ENCODE results near the gene L3MBTL2. TPM values are rescaled to one million over a fixed set of nuclear protein-coding genes. Genes with fewer than 3 reads are reported as not detected.
"Not testable (repeated sequence)": the region's sequence is repeated elsewhere in the genome, so short reads cannot be mapped to it uniquely, and the experiment has no call there.

The L3MBTL2 gene
- total RNA-seq, 1 experiment from 2014 or later, result 22.3 TPM

DNA sequence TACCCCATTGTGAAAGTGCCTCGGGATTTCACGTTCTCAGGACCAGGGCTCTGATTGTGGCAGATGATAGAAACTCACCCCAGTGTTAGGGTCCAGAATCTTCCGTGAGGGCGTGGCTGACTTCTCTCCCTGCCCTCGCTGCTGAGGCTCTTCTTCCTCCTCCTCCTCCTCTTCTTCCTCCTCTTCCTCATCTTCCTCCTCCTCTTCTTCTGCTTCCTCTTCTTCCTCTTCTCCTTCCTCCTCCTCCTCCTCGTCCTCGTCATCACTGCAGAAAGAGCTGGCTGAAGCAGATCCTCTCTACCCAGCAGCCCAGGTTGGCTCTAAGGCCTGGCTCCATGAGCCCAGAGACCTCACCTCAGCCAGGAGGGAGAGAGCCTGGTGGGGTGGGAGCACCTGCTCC lies 49.1 kb downstream of the L3MBTL2 start:
- ChIA-PET CTCF (interaction anchor here (0.7 kb wide), 1 partner anchor 95 kb away, joined by 5 read pairs; no protein-coding TSS in a partner anchor), POLR2A (ENCODE audit: unreplicated experiment) (interaction anchor here (0.6 kb wide), 1 partner anchor 320 kb away, joined by 6 read pairs; no protein-coding TSS in a partner anchor)
- H3K9me3 ChIP-seq (ENCODE audit: insufficient read depth, low read depth), result no peaks in the 10 kb centered on the region
- peaks cover 22% of the 10 kb centered on the region for H3K4me1 ChIP-seq (replicated peaks; ENCODE audit: insufficient read depth)
- H3K27me3 ChIP-seq (ENCODE audit: insufficient read depth, low read depth), result no peaks in the 10 kb centered on the region
- no peak overlapping the region for H2AFZ ChIP-seq
- H3K27ac ChIP-seq, result no peak overlapping the region
- peaks cover 62% of the 10 kb centered on the region for H3K36me3 ChIP-seq (ENCODE audit: low read depth)
- no peak overlapping the region for H3K4me2 ChIP-seq
- H3K9me2 ChIP-seq (ENCODE audit: insufficient read depth), result no peaks in the 10 kb centered on the region
- no peak for DNase-seq
- BruUV-seq (replicated peaks), result no TSS peak
- H3K79me2 ChIP-seq (ENCODE audit: low read depth), result 0 out of 2 replicates have a peak, but pooled peaks cover 7% of the 10 kb centered on the region
- TF ChIP-seq, protein P1, sequence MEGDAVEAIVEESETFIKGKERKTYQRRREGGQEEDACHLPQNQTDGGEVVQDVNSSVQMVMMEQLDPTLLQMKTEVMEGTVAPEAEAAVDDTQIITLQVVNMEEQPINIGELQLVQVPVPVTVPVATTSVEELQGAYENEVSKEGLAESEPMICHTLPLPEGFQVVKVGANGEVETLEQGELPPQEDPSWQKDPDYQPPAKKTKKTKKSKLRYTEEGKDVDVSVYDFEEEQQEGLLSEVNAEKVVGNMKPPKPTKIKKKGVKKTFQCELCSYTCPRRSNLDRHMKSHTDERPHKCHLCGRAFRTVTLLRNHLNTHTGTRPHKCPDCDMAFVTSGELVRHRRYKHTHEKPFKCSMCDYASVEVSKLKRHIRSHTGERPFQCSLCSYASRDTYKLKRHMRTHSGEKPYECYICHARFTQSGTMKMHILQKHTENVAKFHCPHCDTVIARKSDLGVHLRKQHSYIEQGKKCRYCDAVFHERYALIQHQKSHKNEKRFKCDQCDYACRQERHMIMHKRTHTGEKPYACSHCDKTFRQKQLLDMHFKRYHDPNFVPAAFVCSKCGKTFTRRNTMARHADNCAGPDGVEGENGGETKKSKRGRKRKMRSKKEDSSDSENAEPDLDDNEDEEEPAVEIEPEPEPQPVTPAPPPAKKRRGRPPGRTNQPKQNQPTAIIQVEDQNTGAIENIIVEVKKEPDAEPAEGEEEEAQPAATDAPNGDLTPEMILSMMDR (conservative IDR thresholded peaks at IDR 0.05), result no peak
- TF ChIP-seq EZH2 (IDR thresholded peaks at IDR 0.05; ENCODE audit: low read depth), result no peak
- peaks cover 10% of the 10 kb centered on the region for H4K20me1 ChIP-seq (ENCODE audit: insufficient read depth)
- H3F3A ChIP-seq (ENCODE audit: insufficient read depth, low read depth), result peaks cover 27% of the 10 kb centered on the region; the same call in 1 of the 2 replicates
- intact Hi-C loops (cut with micrococcal nuclease; ENCODE audit: unreplicated experiment), result no loop called here
- no peak overlapping the region for H3K4me3 ChIP-seq

DNA sequence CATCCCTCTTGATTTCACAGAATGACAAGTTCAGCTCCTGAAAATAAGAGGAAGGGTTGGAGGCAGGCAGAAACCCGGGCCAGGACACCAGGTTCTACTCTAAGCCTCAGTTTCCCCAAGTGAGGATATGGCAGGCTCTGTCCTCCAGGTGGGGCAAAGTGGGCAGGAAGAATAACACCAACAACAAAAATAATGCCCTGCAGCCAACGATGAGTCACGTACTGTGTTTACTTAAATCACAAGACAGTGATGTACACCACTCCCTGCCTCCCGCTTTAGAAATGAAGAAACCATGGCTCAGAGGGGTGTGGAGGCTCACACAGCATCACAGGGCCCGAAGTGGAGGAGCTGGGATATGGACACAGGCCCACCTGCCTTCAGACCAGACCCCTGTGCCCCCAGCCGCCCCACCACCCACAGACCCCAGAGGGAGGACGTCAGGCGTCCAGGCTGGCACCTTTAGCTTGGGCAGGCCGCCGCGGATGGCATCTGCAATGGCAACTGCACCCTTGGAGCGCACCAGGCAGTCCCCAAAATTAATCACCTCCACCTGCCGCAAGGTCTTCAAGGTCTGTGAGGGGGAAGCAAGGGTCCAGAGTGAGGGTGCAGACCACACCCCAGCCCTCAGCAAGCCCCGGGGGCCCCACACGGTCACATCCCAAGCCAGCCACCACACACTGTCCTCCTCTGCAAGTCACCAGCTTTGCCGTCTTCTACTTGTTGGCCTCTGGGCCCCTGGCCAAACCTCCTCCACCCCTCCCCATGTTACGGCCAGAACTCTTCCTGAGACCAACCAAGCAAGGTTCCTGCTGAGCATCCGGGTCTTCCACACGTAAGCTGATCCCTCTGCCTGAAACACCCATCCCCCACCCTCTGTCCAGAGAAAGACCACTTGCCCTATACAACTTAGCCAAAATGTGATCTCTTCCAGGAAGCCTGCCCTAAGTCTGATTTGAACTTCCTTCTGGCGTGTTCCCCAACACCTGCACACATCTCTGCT lies 51.4 kb downstream of the L3MBTL2 start:
- peaks cover 10% of the 10 kb centered on the region for H4K20me1 ChIP-seq (ENCODE audit: insufficient read depth)
- peak; percentile 47 to 80 for DNase-seq
- H2AFZ ChIP-seq, result no peak overlapping the region
- H3K36me3 ChIP-seq (ENCODE audit: low read depth), result peaks cover 54% of the 10 kb centered on the region
- peaks cover 22% of the 10 kb centered on the region for H3K4me1 ChIP-seq (replicated peaks; ENCODE audit: insufficient read depth)
- ChIA-PET CTCF (no interaction called here), POLR2A (ENCODE audit: unreplicated experiment) (interaction anchor here (0.6 kb wide), 2 partner anchors 10 to 125 kb away, joined by 5 to 6 read pairs; no protein-coding TSS in a partner anchor)
- 0 out of 2 replicates have a peak, but pooled peaks cover 7% of the 10 kb centered on the region for H3K79me2 ChIP-seq (ENCODE audit: low read depth)
- intact Hi-C loops (cut with micrococcal nuclease; ENCODE audit: unreplicated experiment), result loop anchor here (5.0 kb wide), 1 partner anchor 261 kb away; no protein-coding TSS in a partner anchor
- no peak overlapping the region for H3K4me3 ChIP-seq
- H3F3A ChIP-seq (ENCODE audit: insufficient read depth, low read depth), result peaks cover 27% of the 10 kb centered on the region; the same call in 1 of the 2 replicates
- H3K27ac ChIP-seq, result peak overlapping the region; percentile 48; the same call in 1 of the 2 replicates
- H3K9me2 ChIP-seq (ENCODE audit: insufficient read depth), result no peaks in the 10 kb centered on the region
- peak overlapping the region; percentile 6; the same call in 1 of the 2 replicates for H3K4me2 ChIP-seq
- no peaks in the 10 kb centered on the region for H3K27me3 ChIP-seq (ENCODE audit: insufficient read depth, low read depth)
- no peak for TF ChIP-seq EZH2 (IDR thresholded peaks at IDR 0.05; ENCODE audit: low read depth)
- TF ChIP-seq, protein P1 (conservative IDR thresholded peaks at IDR 0.05), result no peak; the same call in none of the 2 replicates
- no TSS peak for BruUV-seq (replicated peaks)
- H3K9me3 ChIP-seq (ENCODE audit: insufficient read depth, low read depth), result no peaks in the 10 kb centered on the region

DNA sequence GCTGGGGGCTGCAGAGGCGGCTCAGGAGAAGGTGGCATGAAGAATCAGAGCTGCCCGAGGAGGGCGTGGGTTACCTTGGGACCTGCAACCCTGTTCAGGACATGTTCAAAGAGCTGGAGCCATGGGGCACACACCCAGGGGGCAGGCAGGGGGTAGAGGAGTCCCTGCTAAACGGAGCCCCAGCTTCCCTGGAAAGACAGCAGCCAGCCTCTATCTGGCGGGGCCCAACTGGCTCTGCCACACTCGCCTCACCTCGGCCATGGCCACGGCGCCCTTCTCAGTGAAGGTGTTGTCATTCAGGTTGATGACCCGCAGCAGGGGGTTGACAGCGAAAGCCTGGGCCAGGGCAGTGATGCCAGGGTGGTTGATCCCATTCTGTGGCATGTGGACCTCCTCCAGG lies 52.6 kb downstream of the L3MBTL2 start:
- ChIA-PET CTCF (no interaction called here), POLR2A (ENCODE audit: unreplicated experiment) (interaction anchor here (0.6 kb wide), 1 partner anchor 123 kb away, joined by 7 read pairs; no protein-coding TSS in a partner anchor)
- Histone ChIP-seq H3K4me3 (no peak overlapping the region), H3K4me2 (no peak overlapping the region), H2AFZ (no peak overlapping the region), H3K4me1 (replicated peaks; ENCODE audit: insufficient read depth) (peaks cover 22% of the 10 kb centered on the region), H3K9me3 (ENCODE audit: insufficient read depth, low read depth) (no peaks in the 10 kb centered on the region), H3K27me3 (ENCODE audit: insufficient read depth, low read depth) (no peaks in the 10 kb centered on the region), H4K20me1 (ENCODE audit: insufficient read depth) (peaks cover 10% of the 10 kb centered on the region), H3K9me2 (ENCODE audit: insufficient read depth) (no peaks in the 10 kb centered on the region), H3K27ac (no peak overlapping the region; the same call in 1 of the 2 replicates), H3K36me3 (ENCODE audit: low read depth) (peaks cover 51% of the 10 kb centered on the region), H3F3A (ENCODE audit: insufficient read depth, low read depth) (peaks cover 25% of the 10 kb centered on the region; the same call in 1 of the 2 replicates), H3K79me2 (ENCODE audit: low read depth) (0 out of 2 replicates have a peak, but pooled peaks cover 7% of the 10 kb centered on the region)
- no peak for DNase-seq
- intact Hi-C loops (cut with micrococcal nuclease; ENCODE audit: unreplicated experiment), result loop anchor here (5.0 kb wide), 1 partner anchor 260 kb away; no protein-coding TSS in a partner anchor
- TF ChIP-seq EZH2 (IDR thresholded peaks at IDR 0.05; ENCODE audit: low read depth), result no peak
- TF ChIP-seq, protein P1 (conservative IDR thresholded peaks at IDR 0.05), result no peak
- no TSS peak for BruUV-seq (replicated peaks)

DNA sequence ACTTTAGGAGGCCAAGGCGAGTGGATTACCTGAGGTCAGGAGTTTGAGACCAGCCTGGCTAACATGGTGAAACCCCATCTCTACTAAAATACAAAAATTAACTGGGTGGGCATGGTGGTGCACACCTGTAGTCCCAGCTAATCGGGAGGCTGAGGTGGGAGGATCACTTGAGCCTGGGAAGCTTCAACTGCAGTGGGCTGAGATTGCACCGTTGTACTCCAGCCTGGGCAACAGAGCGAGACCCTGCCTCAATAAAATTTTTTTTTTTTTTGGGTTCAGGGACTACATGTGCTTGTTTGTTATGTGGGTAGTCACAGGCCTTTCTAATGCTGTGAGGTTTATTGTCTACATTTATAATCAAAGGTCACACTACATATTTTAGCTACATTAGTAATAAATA lies 54.6 kb downstream of the L3MBTL2 start:
- H2AFZ ChIP-seq; H3K4me2 ChIP-seq; H3K9me3 ChIP-seq (ENCODE audit: insufficient read depth, low read depth); CTCF ChIA-PET; H3K27me3 ChIP-seq (ENCODE audit: insufficient read depth, low read depth); DNase-seq; H3K4me3 ChIP-seq; BruUV-seq (replicated peaks); POLR2A ChIA-PET (ENCODE audit: unreplicated experiment); H3K27ac ChIP-seq; H3K9me2 ChIP-seq (ENCODE audit: insufficient read depth): not testable (repeated sequence)
- H3K4me1 ChIP-seq (replicated peaks; ENCODE audit: insufficient read depth), result peaks cover 22% of the 10 kb centered on the region
- peaks cover 12% of the 10 kb centered on the region for H4K20me1 ChIP-seq (ENCODE audit: insufficient read depth)
- 0 out of 2 replicates have a peak, but pooled peaks cover 11% of the 10 kb centered on the region for H3K79me2 ChIP-seq (ENCODE audit: low read depth)
- intact Hi-C loops (cut with micrococcal nuclease; ENCODE audit: unreplicated experiment), result loop anchor here (5.0 kb wide), 1 partner anchor 258 kb away; no protein-coding TSS in a partner anchor
- peaks cover 54% of the 10 kb centered on the region for H3K36me3 ChIP-seq (ENCODE audit: low read depth)
- H3F3A ChIP-seq (ENCODE audit: insufficient read depth, low read depth), result peaks cover 19% of the 10 kb centered on the region; the same call in 1 of the 2 replicates
